HG02610 (cell line): ENCODE measurements around the gene OR13C2.
"Not testable (repeated sequence)": the region's sequence is repeated elsewhere in the genome, so short reads cannot be mapped to it uniquely, and the experiment has no call there.

Source experiments
- ATAC-seq: cut with Tn5 transposase; IDR thresholded peaks from one replicate; pipeline ENCODE4 v1.9.1; 2021; ENCODE audit warnings: mild to moderate bottlenecking, moderate library complexity; ENCODE audit not compliant: unreplicated experiment

Gene OR13C2

GRCh38 chr9:104605527-104605926, at the start of gene OR13C2:
OR13C2 (minus strand) TSS chr9:104605627; CDS start chr9:104605627, 0 bp downstream.
- not testable (repeated sequence) for ATAC-seq

- no peak for ATAC-seq
Observed at GRCh38 chr9:104635456-104635855, 30.0 kb upstream of the OR13C2 start.

- ATAC-seq = no peak
Observed at GRCh38 chr9:104633976-104634520, 28.6 kb upstream of the OR13C2 start.

GRCh38 chr9:104625964-104626363, 20.5 kb upstream of the OR13C2 start:
- not testable (repeated sequence) for ATAC-seq

GRCh38 chr9:104618104-104618503, 12.7 kb upstream of the OR13C2 start, which contains the start of gene OR13C9:
OR13C9 (minus strand) TSS chr9:104618204; CDS start chr9:104618204, 0 bp downstream.
- no peak for ATAC-seq

GRCh38 chr9:104617418-104617817, 12.0 kb upstream of the OR13C2 start:
- ATAC-seq = no peak

- ATAC-seq = no peak
Observed at GRCh38 chr9:104611213-104611612, 5.8 kb upstream of the OR13C2 start.

- ATAC-seq = no peak
Observed at GRCh38 chr9:104608336-104608735, 2.9 kb upstream of the OR13C2 start.

GRCh38 chr9:104606152-104606551, 725 bp upstream of the OR13C2 start:
- ATAC-seq = no peak

GRCh38 chr9:104604801-104605200, 626 bp downstream of the OR13C2 start:
- no peak for ATAC-seq

GRCh38 chr9:104599313-104599712, 6.1 kb downstream of the OR13C2 start, which contains the start of gene OR13C5:
OR13C5 (minus strand) TSS chr9:104599413; CDS start chr9:104599413, 0 bp downstream.
- ATAC-seq = not testable (repeated sequence)

- not testable (repeated sequence) for ATAC-seq
Observed at GRCh38 chr9:104598749-104599148, 6.7 kb downstream of the OR13C2 start.

- ATAC-seq = no peak
Observed at GRCh38 chr9:104589626-104590025, 15.8 kb downstream of the OR13C2 start.

- ATAC-seq = no peak
Observed at GRCh38 chr9:104586496-104587180, 18.8 kb downstream of the OR13C2 start.

- ATAC-seq = no peak
Observed at GRCh38 chr9:104580562-104580961, 24.9 kb downstream of the OR13C2 start.

- no peak for ATAC-seq
Observed at GRCh38 chr9:104577263-104577662, 28.2 kb downstream of the OR13C2 start.

- ATAC-seq = no peak
Observed at GRCh38 chr9:104575456-104575855, 30.0 kb downstream of the OR13C2 start.

GRCh38 chr9:104572612-104573011, 32.8 kb downstream of the OR13C2 start:
- no peak for ATAC-seq

- ATAC-seq = no peak
Observed at GRCh38 chr9:104568868-104569267, 36.6 kb downstream of the OR13C2 start, which contains the start of gene OR13C8. OR13C8 (plus strand) TSS chr9:104569168; CDS start chr9:104569168, 0 bp downstream.

GRCh38 chr9:104564358-104564757, 41.1 kb downstream of the OR13C2 start:
- ATAC-seq = no peak

- ATAC-seq = no peak
Observed at GRCh38 chr9:104556830-104557634, 48.4 kb downstream of the OR13C2 start.
